Stimulated activated CD8-positive, alpha-beta memory T cell treated with anti-CD3 and anti-CD28 coated beads, Interleukin-12 subunit alpha, Interleukin-12 subunit beta, amount 100 ng/mL, for 24 hours (primary cell): ENCODE data around the gene C1QTNF9.
A peak's percentile ranks its signal among the peaks of the same experiment; 100 is the strongest.
"Not testable (repeated sequence)": the region's sequence is repeated elsewhere in the genome, so short reads cannot be mapped to it uniquely, and the experiment has no call there.

Experiments used
- DNase-seq: peaks from one replicate; pipeline ENCODE4 v3.0.0-alpha.2; 2020; ENCODE audit errors: extremely low read depth

C1QTNF9 gene, protein sequence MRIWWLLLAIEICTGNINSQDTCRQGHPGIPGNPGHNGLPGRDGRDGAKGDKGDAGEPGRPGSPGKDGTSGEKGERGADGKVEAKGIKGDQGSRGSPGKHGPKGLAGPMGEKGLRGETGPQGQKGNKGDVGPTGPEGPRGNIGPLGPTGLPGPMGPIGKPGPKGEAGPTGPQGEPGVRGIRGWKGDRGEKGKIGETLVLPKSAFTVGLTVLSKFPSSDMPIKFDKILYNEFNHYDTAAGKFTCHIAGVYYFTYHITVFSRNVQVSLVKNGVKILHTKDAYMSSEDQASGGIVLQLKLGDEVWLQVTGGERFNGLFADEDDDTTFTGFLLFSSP

DNA sequence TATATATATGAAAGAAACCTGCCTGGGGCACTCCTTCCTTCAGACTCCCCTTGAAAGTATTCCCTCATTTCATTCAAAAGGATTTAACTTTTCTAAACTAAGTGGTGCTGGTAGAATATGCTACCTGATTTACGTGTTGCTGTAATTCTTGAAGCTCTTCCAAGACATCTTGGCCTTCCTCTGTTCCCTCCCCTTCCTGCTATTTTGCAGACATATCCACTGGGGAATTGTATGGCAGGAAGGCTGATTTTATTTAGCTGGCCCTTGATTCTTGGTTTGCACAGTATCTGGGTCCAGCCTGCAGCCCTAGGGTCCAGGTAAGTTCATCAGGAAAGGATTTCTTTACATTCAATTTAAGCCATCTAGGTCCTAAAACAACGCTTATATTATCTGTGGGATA, at the start of gene C1QTNF9:
C1QTNF9 (plus strand) TSS at position 281 of the 400 bp plus-strand sequence. CDS start 6,424 bp downstream, outside the sequence.
- DNase-seq, result not testable (repeated sequence)

DNA sequence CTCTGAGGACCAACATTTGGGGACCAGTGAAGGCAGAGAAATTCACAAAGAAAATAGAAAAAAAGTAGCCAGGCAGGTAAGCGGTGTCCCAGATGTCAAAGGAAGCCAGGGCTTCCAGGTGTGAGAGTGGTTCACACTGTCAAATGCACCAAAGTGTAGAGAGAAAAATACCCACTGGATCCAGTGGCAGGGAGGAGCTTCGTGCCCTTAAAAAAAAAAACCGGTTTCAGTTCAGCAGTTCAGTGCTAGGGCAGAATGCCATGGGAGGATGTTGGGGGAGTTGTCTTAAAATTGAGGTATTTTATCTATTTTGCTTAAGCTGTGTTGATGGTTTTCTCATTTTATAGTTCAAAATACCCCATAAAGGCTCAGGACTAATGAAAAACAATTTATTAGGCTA, 47.8 kb upstream of the C1QTNF9 start:
- DNase-seq, result no peak

DNA sequence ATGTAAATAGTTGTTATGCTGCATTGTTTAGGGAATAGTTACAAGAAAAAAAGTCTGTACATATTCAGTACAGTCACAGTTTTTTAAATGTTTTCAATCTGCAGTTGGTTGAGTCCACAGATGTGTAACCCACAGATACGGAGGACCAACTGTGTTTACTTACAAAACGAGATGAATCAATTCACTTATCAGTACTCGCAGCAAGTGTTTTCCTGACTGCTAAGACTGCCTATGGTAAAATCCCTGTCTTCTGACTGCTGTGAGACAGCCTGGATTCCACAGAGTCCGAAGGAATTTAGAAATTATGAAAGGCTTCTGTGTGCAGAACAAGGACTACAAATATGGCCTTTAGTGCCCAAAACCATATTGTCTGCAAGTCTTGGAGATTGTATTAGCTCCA, 45.7 kb upstream of the C1QTNF9 start:
- DNase-seq, result no peak

DNA sequence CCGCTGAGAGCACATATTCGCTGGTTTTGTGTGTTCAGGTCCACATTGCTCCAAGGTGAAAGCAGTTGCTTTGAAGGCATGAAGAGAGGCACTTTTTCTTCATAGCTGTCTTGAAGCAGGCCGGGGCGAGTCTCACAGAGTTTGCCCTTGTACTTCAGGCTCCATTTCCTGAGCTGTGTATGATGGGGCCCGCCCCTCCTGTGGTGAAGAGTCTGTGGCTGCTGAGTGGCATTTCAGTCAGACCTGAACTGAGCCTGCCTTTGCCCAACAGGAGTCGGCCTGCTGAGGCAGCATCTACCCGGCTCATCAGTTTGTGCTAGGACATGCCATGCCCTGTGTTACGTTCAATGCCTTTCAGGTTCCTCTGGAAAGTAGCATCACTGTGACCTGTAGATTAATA, 44.4 kb upstream of the C1QTNF9 start:
- peak; percentile 54 for DNase-seq

DNA sequence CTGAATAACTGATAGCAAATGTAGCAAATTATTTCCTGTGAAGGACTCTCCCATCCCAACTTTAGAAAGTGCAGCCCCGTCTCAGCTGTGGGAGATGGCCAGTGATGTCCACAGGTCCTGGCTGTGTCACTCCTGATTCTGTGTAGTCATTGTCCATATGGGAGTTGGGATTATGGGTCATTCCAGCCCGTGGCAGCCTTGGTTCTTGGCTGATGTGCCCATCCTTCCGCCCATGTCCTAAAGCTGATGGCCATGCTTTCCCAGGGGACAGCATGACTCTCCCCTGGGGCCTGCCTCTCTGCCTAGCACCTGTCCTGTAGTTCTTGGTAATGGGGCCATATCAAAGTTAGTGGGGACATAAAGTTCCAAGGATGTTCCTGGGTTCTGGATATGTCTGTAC, 43.9 kb upstream of the C1QTNF9 start:
- DNase-seq, result no peak

DNA sequence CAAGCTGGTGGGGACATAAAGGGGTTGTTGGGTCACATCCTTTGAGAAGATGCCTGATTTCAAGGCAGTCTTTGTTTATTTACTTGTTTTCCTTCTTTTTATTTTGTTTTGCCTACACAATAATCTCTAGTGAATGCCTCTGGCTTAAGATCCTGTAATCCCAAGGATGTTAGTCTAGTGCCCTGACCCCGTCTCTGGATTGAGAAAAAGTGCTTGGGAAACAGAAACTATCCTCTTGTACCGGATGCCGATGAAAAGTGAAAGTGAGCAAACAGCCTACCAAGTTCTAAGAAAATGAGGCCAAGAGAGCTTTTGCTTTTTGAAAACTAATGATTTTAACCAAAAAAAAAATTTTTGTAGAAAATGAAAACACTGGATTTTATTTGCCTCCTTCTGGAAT, 42.1 kb upstream of the C1QTNF9 start:
- no peak for DNase-seq

DNA sequence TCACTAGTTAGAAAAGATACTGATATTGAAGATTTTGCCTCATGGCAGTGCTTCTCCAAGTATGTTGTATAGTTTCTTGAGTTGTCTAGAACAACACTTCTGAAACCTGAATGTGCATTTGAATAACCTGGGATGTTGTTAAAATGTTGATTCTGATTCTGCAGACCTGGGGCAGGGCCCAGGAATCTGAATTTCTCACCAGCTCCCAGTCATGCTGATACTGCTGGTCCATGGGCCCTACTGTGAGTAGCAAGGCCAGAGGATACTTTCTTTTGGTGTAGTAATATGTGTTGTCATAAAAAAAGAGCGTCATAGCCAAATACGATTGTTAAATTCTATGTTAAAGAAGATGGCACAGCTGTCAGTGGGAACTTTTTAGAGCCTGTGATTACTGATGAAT, 41.6 kb upstream of the C1QTNF9 start:
- no peak for DNase-seq

DNA sequence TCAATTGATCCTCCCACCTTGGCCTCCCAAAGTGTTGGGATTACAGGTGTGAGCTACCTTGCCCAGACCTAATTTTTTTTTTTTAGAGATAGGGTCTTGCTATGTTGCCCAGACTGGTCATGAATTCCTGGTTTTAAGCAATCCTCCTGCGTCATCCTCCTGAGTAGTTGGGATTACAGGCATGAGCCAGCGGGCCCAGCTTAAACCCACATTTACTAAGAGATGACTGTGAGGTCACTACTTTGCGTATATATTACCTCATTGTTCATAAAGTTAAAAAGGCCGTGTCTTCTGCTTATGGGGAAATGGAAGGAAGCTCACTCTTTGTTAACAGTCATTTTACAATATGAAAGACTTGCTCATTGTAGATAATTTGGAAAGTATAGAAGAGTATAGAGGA, 39.6 kb upstream of the C1QTNF9 start:
- DNase-seq, result no peak

DNA sequence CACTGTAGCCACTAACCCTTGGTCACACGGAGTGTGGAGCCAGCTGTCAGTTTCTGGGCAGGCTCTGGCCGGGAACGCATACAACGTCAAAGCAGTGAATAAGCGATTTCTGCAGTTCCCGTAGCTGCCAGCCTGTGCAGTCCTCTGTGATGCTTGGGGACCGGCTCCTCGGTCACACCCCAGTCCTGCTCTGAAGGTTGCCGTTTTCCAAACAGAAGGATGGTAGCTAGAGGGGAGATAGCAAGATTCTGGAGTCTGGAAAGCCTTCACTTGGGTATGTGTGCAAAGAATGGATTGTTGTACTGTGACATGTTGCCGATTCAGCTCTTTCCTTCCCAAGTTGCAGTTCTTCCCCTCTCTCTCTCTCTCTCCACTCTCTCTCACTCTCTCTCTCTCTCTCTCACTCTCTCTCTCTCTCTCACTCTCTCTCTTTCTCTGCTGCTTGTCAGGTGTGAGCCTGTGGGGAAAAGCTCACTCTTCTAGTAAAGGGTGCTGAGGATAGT, 38.7 kb upstream of the C1QTNF9 start:
- no peak for DNase-seq

DNA sequence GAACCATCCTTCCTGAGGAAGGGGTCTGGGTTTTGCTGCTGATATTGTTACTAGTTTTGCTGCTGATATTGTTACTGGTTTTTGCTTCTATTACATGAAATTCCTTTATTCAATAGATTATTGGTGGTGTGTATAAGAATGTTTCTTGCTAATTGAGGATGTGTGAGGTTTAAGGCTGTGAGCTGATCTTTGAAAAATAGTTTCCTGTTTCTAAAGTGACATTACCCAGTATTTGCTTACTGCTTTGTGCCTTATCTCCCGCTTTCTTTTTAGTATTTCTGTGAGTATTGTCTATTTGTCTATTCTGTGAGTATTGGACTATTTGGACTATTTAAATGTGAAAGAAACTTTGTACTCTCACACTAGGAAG, 38.2 kb upstream of the C1QTNF9 start:
- no peak for DNase-seq

DNA sequence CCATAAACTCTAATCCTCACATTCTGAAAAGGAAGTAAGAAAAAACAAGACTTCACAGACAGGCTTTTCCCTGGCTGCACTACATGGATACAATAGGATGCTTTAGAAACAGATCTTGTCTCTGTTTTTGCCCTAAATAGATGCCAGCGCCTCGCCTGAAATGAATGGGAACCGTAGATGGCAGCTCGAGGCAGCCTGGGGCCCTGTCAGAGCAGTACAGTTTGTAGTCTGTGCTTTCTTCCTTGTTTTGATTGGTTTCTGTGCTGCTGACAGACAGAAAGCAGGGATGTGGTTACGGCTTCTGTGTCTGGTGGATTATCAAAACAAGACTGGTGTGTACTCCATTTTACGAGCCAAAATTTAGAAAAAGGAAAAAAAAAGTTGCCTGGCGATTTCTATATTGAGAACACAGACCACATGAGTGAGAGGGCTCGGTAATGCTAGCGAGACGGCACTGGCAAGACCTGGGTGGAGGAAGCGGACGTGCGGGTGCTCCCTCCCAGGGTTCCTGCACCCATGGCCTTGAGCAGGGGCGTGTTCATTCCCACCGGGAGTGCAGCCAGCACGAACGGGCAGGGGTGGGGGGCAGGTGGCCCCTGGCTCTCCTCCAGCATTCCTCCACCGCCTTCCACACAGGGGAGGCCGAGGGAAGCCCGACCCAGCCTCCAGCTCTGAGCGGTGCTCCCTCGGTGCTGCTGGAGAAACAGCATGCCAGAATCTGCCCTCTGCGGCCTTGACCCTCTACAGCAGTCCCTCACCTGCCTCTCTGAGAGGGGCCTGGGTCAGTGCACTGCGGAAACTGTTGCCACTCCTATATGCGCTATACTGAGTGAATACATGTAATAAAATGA, 37.6 kb upstream of the C1QTNF9 start:
- no peak for DNase-seq

DNA sequence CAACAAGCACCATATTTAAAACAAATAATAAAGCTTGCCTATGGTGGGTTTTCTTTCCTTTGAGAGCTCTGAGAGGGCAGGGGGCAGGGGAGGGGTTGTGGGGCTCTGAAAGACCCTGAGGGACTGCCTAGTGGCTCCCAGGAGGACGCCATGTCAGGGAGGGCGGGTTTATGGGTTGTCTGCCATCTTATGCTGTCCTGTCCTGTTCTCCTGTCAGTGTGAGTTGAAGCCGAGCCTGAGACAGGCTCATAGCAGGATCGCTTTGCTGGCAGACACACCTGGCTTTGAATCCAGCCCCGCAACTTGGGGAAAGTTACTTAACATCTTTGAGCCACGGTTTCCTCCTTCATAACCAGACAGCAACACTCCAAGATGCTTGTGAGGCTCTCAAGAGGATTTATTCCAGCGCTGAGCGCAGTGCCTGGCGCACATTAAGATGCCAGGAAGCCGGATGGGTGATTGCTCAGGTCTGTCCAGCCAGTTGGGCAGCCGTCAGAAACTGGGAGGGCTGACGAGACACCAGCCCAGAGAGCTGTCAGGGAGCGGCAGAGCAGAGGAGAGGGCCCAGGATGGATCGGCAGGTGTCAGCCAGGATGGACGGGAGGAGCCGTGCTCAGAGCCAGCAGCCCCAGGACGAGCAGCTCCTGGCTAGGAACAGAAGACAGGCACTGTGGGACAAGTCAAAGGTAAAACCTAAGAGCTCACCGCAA, 36.8 kb upstream of the C1QTNF9 start:
- DNase-seq, result no peak

DNA sequence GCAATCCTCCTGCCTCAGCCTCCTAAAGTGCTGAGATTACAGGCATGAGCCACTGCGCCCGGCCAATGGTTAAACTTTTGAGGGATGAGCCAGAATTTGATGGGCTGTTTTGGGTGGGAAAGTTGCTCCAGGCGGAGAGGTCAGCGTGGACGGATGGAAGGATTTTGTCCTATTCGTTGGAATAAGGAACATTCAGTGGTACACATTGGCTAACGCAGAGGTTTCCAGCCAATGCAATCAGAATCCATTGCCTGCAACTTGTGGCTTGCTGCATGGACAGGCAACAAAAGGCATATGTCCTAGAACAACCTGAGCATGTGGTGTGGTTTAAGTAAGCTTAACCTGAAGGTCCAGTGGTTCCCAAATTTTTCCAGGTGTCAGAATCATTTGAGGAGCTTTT, 35.5 kb upstream of the C1QTNF9 start:
- no peak for DNase-seq

DNA sequence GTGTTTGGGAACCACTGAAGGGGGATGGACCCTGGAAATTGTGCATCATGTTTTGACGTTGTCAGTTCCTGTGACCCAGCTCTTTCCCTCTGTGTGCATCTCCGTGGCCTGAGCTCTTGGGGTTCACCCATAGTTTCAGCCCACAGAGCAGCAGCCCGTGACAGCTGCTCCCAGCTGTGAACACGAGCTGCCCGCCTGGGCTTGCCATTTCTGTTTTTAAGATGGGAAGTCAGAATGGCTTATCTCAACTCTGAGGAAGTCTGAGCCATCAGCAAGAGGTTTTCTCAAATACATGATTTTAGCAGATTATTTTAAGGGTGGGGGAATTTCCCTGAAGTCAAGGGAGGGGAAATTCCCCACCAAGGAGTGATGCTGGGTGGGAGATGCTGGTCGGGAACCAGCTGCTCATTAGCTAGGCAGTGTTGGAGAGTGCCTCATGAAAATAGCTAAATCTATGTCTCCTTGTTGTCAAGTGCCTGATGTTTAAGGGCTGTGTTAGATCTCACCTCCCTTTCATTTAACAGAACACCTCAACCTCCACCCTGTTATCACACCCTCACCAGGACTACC, 34.8 kb upstream of the C1QTNF9 start:
- DNase-seq, result peak; percentile 50

DNA sequence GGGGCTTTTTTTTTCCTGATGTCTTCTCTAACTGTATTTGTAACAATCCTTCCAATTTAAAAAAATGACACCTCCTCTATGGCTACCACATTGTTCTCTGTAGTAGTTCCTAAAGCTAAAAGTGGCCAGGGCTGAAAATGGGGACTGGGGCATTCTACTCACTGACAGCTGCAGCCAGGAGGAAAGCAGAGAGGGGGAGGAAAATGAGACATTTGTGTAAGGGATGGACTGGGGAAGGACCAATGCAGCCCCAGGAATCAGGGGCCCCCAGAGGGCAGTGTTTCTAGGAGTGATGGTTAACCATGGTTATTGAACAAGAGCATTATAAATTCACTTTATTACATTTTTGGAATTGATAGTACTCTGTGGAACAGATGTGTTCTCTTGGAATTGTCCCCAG, 34.3 kb upstream of the C1QTNF9 start:
- no peak for DNase-seq

DNA sequence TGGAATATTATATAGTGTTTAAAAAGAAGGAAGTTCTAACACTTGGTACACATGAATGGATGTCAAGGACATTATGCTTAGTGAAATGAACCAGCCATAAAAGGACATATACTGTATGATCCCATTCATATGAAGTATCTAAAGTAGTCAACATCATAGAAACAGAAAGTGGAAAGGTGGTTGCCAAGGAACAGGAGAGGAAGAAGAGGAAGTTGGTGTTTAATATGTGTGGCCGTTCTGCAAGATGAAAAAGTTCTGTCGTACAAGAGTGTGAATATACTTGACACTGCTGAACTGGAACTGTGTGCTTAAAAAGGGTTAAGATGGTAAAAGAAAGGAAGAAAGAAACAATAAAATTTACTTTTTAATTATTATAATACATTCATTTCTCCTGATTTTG, 33.1 kb upstream of the C1QTNF9 start:
- no peak for DNase-seq

DNA sequence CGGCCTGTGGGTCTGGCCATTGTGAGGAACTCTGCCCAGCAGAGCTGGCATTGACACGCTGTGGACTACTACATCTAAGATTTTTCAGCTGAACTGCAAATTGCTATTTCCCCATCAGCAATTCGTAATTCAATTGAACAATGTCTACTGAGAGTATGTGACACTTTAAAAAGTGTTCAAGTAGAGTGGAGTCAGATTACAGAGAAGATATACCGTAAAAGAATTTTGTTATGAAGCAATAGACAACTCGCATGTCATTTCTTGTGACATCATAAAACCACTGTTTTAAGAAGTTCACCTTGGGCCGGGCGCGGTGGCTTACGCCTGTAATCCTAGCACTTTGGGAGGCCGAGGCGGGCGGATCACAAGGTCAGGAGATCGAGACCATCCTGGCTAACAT, 32.5 kb upstream of the C1QTNF9 start:
- DNase-seq, result no peak

DNA sequence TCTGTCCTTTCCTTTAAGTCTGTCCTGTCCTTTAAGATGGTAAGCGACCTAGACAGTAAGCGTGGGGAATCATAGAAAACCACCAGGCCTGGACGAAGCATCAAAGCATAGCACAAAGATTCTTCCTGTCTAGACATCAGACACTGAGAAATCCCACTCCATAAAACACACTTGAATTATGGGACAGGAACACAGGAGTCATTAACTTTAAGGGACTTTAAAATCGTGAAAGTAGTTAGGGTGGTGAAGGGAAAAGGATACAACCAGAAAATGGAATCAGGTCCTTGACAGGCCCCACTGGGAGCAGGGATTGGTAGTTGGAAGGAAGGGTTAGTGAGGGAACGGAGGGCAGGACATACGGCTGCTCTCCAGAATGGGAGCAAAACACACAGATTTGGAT, 31.6 kb upstream of the C1QTNF9 start:
- no peak for DNase-seq

DNA sequence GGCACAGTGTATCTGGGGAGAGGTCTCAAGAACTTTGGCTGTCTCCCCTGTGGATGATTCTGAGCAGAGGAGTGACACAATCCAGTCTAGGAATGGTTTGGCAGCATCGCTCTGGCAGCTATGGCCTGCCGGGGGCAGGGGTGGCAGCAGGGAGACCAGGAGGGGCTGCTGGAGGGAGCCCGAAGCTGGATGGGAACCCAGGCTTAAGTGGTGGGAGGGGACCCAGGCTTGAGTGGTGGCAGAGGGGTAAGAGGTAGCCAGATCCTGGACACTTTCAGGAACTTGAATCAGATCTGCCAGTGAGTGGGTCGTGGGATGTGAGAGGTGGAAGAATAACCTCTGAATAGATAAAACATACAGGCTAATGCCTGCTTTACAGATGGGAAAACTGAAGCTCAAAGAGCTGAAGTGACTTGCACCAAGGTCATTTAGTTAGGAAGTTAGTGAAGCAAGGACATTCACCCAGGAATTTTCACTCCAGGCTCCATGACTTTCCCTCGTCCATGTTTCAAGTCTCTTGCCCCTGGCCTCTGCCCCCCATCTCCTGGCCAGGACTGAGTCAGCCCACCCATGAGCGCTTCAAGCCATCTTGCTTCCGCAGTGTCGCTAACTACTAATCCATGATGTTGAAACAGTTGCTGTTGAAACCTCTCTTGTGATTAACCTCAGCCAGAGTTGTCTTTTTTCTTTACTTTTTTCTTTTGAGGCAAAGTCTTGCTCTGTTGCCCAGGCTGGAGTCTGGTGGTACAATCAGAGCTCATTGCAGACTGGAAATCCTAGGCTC, 29.9 kb upstream of the C1QTNF9 start:
- DNase-seq, result no peak

DNA sequence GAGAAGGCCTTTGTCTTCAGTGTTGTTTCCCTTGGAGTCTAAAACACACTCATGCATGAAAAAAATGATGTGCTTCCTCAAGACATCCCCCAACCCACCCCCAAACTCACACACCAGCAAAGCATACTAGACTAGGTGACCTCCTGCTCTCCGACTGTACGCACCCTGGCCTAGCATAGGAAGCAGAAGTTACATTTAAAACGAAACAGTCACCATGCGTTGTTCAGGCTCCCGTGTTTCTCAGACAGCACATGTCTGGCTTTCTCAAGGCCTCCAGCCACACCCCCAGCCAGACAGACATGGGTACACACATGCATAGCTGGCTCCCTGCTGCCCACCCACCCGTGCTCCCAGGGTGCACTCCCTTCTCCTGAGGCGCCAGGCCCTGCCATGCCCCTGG, 28.7 kb upstream of the C1QTNF9 start:
- no peak for DNase-seq
